Activated B cell treated with CpG ODN at 0.5 μM for 24 hours (primary cell): ENCODE results near the gene SKI. TPM values are rescaled to one million over a fixed set of nuclear protein-coding genes. Genes with fewer than 3 reads are reported as not detected.

Source experiments
- ATAC-seq: fragments of 200-7000 bp; cut with Tn5 transposase; one replicate; pipeline ENCODE4 v1.10.0; 2021; ENCODE audit warnings: low read depth, mild to moderate bottlenecking, moderate library complexity
- CTCF ChIA-PET: fragments of 350-600 bp; sonication (Branson Sonifier 250); formaldehyde crosslinking; loops from one replicate; lab custom pipeline; 2021; ENCODE audit warnings: antibody characterized with exemption; lab: Charles Lee
- POLR2A ChIA-PET: fragments of 350-600 bp; sonication (Branson Sonifier 250); formaldehyde crosslinking; loops from one replicate; lab custom pipeline; 2021; ENCODE audit warnings: antibody characterized with exemption; lab: Charles Lee
- DNase-seq: peaks from one replicate; pipeline ENCODE4 v3.0.0; 2022
- H3K27ac Mint-ChIP-seq: one replicate; pipeline ENCODE4 v1.8.0; 2020; ENCODE audit warnings: mixed read lengths
- H3K27me3 Mint-ChIP-seq: one replicate; pipeline ENCODE4 v1.8.0; 2021; ENCODE audit warnings: mixed read lengths
- H3K36me3 Mint-ChIP-seq: one replicate; pipeline ENCODE4 v1.8.0; 2021; ENCODE audit warnings: low read depth, mixed read lengths
- H3K4me1 Mint-ChIP-seq: one replicate; pipeline ENCODE4 v1.8.0; 2021; ENCODE audit warnings: mixed read lengths
- H3K4me3 Mint-ChIP-seq: one replicate; pipeline ENCODE4 v1.8.0; 2020; ENCODE audit warnings: mild to moderate bottlenecking, mixed read lengths
- H3K9me3 Mint-ChIP-seq: one replicate; pipeline ENCODE4 v1.8.0; 2020; ENCODE audit warnings: mixed read lengths
- CTCF ChIP-seq: fragments of 200-600 bp; IDR thresholded peaks from one replicate; pipeline ENCODE4 v1.8.0; 2022; ENCODE audit warnings: antibody characterized with exemption, mild to moderate bottlenecking
- intact Hi-C: fragments of 100-400 bp; cut with micrococcal nuclease; formaldehyde crosslinking; loops from one replicate; pipeline ENCODE4 v1.15.1; 2024
- total RNA-seq: library from RNA; stranded (reverse); gene quantifications from 2 replicates; pipeline ENCODE4 v1.2.3, GENCODE V29; 2022

Gene SKI
- total RNA-seq, 1 donor from 2014 or later, result 37.6 TPM

- H3K4me1 Mint-ChIP-seq, result peaks cover 23% of the 10 kb centered on the region
- no peak overlapping the region for H3K27ac Mint-ChIP-seq
- ATAC-seq (no peak), DNase-seq (no peak)
- TF ChIP-seq CTCF, result no peak
- ChIA-PET POLR2A (no interaction called here), CTCF (no interaction called here)
- no peaks in the 10 kb centered on the region for H3K9me3 Mint-ChIP-seq
- intact Hi-C loops, result no loop called here
- H3K4me3 Mint-ChIP-seq, result no peak overlapping the region
- H3K27me3 Mint-ChIP-seq, result no peaks in the 10 kb centered on the region
- H3K36me3 Mint-ChIP-seq, result peaks cover 4% of the 10 kb centered on the region
Measured at GRCh38 chr1:2283991-2284895, 56.1 kb downstream of the SKI start.

GRCh38 chr1:2284932-2285331 is 56.8 kb downstream of the SKI start:
- no peaks in the 10 kb centered on the region for H3K27me3 Mint-ChIP-seq
- no peak overlapping the region for H3K4me3 Mint-ChIP-seq
- ChIA-PET CTCF (no interaction called here), POLR2A (no interaction called here)
- H3K27ac Mint-ChIP-seq, result no peak overlapping the region
- peaks cover 24% of the 10 kb centered on the region for H3K4me1 Mint-ChIP-seq
- intact Hi-C loops, result no loop called here
- no peaks in the 10 kb centered on the region for H3K9me3 Mint-ChIP-seq
- ATAC-seq, result no peak
- peaks cover 4% of the 10 kb centered on the region for H3K36me3 Mint-ChIP-seq
- TF ChIP-seq CTCF, result no peak
- no peak for DNase-seq

GRCh38 chr1:2286923-2287322 is 58.8 kb downstream of the SKI start:
- ATAC-seq (no peak), DNase-seq (no peak)
- H3K9me3 Mint-ChIP-seq, result no peaks in the 10 kb centered on the region
- ChIA-PET POLR2A (interaction anchor here (0.7 kb wide), 1 partner anchor 35 kb away, joined by 4 read pairs; no protein-coding TSS in a partner anchor), CTCF (no interaction called here)
- no peak overlapping the region for H3K27ac Mint-ChIP-seq
- no peaks in the 10 kb centered on the region for H3K27me3 Mint-ChIP-seq
- peaks cover 4% of the 10 kb centered on the region for H3K36me3 Mint-ChIP-seq
- no peak for TF ChIP-seq CTCF
- H3K4me3 Mint-ChIP-seq, result no peak overlapping the region
- intact Hi-C loops, result no loop called here
- H3K4me1 Mint-ChIP-seq, result peaks cover 44% of the 10 kb centered on the region

- POLR2A ChIA-PET, result interaction anchor here (0.7 to 1.5 kb wide), 2 partner anchors 12 to 36 kb away, joined by 4 to 8 read pairs; no protein-coding TSS in a partner anchor
- H3K36me3 Mint-ChIP-seq, result peaks cover 4% of the 10 kb centered on the region
- DNase-seq (no peak), ATAC-seq (no peak)
- H3K4me1 Mint-ChIP-seq, result peaks cover 51% of the 10 kb centered on the region
- intact Hi-C loops, result no loop called here
- CTCF ChIA-PET, result no interaction called here
- no peaks in the 10 kb centered on the region for H3K27me3 Mint-ChIP-seq
- H3K27ac Mint-ChIP-seq, result no peak overlapping the region
- TF ChIP-seq CTCF, result no peak
- H3K4me3 Mint-ChIP-seq, result no peak overlapping the region
- H3K9me3 Mint-ChIP-seq, result no peaks in the 10 kb centered on the region
Measured at GRCh38 chr1:2287649-2288048, 59.5 kb downstream of the SKI start.

GRCh38 chr1:2288311-2288710 is 60.2 kb downstream of the SKI start:
- ATAC-seq (no peak), DNase-seq (no peak)
- H3K27me3 Mint-ChIP-seq, result no peaks in the 10 kb centered on the region
- H3K4me3 Mint-ChIP-seq, result no peak overlapping the region
- H3K27ac Mint-ChIP-seq, result no peak overlapping the region
- CTCF ChIA-PET, result no interaction called here
- peaks cover 57% of the 10 kb centered on the region for H3K4me1 Mint-ChIP-seq
- intact Hi-C loops, result no loop called here
- POLR2A ChIA-PET, result interaction anchor here (0.8 to 1.5 kb wide), 2 partner anchors 12 to 23 kb away, joined by 4 to 8 read pairs; no protein-coding TSS in a partner anchor
- no peaks in the 10 kb centered on the region for H3K9me3 Mint-ChIP-seq
- TF ChIP-seq CTCF, result no peak
- H3K36me3 Mint-ChIP-seq, result peaks cover 4% of the 10 kb centered on the region
